HepG2 (cell line): ENCODE measurements around the gene LYPD6. TPM values are rescaled to one million over a fixed set of nuclear protein-coding genes. Genes with fewer than 3 reads are reported as not detected.

Experiments
- ATAC-seq: fragments of 200-7000 bp; cut with Tn5 transposase; 3 replicates; pipeline ENCODE4 v1.9.1; 2020; ENCODE audit warnings: mild to moderate bottlenecking, moderate library complexity
- BruUV-seq: library from RNA; stranded (reverse); fragments of 400-500 nt; replicated peaks from 2 replicates; lab custom pipeline; 2021; lab: Mats Ljungman, UMichigan
- CTCF ChIA-PET: fragments of 300-600 bp; formaldehyde crosslinking; extraction: SDS; loops from one replicate; lab custom pipeline; 2021; ENCODE audit warnings: low total read pairs, inconsistent platforms, low intra/inter-chr PET ratio; lab: Yijun Ruan, JAX
- POLR2A ChIA-PET: fragments of 350-600 bp; sonication (Branson Sonifier 250); formaldehyde crosslinking; loops from one replicate; lab custom pipeline; 2020; ENCODE audit warnings: antibody characterized with exemption, inconsistent platforms; lab: Yijun Ruan, JAX
- DNase-seq: peaks from one replicate; pipeline ENCODE4 v3.0.0-alpha.2; 2015; ENCODE audit warnings: low spot score
- FAIRE-seq: peaks from 3 replicates; lab custom pipeline; 2011; peaks lifted over from hg19 to GRCh38; lab: Jason Lieb, UNC
- H2AFZ ChIP-seq: one replicate; pipeline ENCODE4 v1.6.1; 2011; ENCODE audit warnings: low read length, inconsistent platforms
- H3K27ac ChIP-seq: fragments of 300-600 bp; 3 replicates; pipeline ENCODE4 v1.8.0; 2011; ENCODE audit warnings: mixed run types, mild to moderate bottlenecking, mixed read lengths, low read length, inconsistent platforms; ENCODE audit not compliant: insufficient read depth; ENCODE audit errors: extremely low read length
- H3K27me3 ChIP-seq, 2 experiments: fragments of 200-600 bp in 1 of 2; 2 replicates in 1 of 2; 3 replicates in 1 of 2; pipeline versions ENCODE4 v1.6.0 to v1.8.0; 2011; ENCODE audit warnings: low read length in 2 of 2, mild to moderate bottlenecking in 2 of 2, moderate library complexity in 2 of 2, inconsistent platforms in 1 of 2; ENCODE audit not compliant: insufficient read depth in 2 of 2, control insufficient read depth in 1 of 2
- H3K36me3 ChIP-seq, 2 experiments: fragments of 200-600 bp in 1 of 2; replicated peaks in 1 of 2; 2 replicates in 1 of 2; 3 replicates in 1 of 2; pipeline versions ENCODE4 v1.5.1 to v1.8.0; 2011; ENCODE audit warnings: low read length in 2 of 2, inconsistent platforms in 1 of 2; ENCODE audit not compliant: insufficient read depth in 2 of 2, control insufficient read depth in 1 of 2
- H3K4me1 ChIP-seq: 2 replicates; pipeline ENCODE4 v1.5.1; 2012; ENCODE audit warnings: low read length, inconsistent platforms; ENCODE audit not compliant: insufficient read depth
- H3K4me2 ChIP-seq: 2 replicates; pipeline ENCODE4 v1.6.0; 2011; ENCODE audit warnings: low read depth, low read length, inconsistent platforms
- H3K4me3 ChIP-seq, 3 experiments: fragments of 200-600 bp in 1 of 3; sonication (generic), shearing (Covaris generic) in 1 of 3; replicated peaks in 1 of 3; 2 replicates each; pipeline ENCODE4 v1.5.1; 2011 to 2016; ENCODE audit warnings: low read length in 3 of 3, inconsistent platforms in 2 of 3, low read depth in 2 of 3, mild to moderate bottlenecking in 2 of 3, control low read depth in 1 of 3, mixed read lengths in 1 of 3; ENCODE audit not compliant: insufficient read depth in 1 of 3
- H3K79me2 ChIP-seq: one replicate; pipeline ENCODE4 v1.6.1; 2011; ENCODE audit warnings: low read length, inconsistent platforms; ENCODE audit not compliant: insufficient read depth
- H3K9ac ChIP-seq: 2 replicates; pipeline ENCODE4 v1.6.0; 2011; ENCODE audit warnings: mild to moderate bottlenecking, low read depth, low read length, inconsistent platforms; ENCODE audit not compliant: insufficient read depth
- H3K9me3 ChIP-seq: 2 replicates; pipeline ENCODE4 v1.5.1; 2012; ENCODE audit warnings: mild to moderate bottlenecking, low read length
- H4K20me1 ChIP-seq: 2 replicates; pipeline ENCODE4 v1.6.0; 2011; ENCODE audit warnings: inconsistent platforms, mild to moderate bottlenecking, low read length, moderate library complexity; ENCODE audit not compliant: insufficient read depth
- CCDC6 ChIP-seq: sonication (generic); formaldehyde crosslinking; IDR thresholded peaks from 2 replicates; pipeline ENCODE4 v1.8.1; 2022; ENCODE audit warnings: mild to moderate bottlenecking, missing genetic modification reagents, moderate library complexity
- ELF3 ChIP-seq: IDR thresholded peaks from 2 replicates; pipeline ENCODE4 v1.6.1; 2016; ENCODE audit warnings: missing genetic modification reagents, missing compliant biosample characterization
- MAFK ChIP-seq, 2 experiments: IDR thresholded peaks in 1 of 2; conservative IDR thresholded peaks in 1 of 2; 2 replicates each; pipeline ENCODE4 v1.6.1; 2011; ENCODE audit warnings: improper control_type of control experiment in 2 of 2, low read length in 2 of 2
- NKX3-1 ChIP-seq: sonication (generic); formaldehyde crosslinking; IDR thresholded peaks from 2 replicates; pipeline ENCODE4 v1.5.0; 2020; ENCODE audit warnings: missing genetic modification reagents
- SRSF1 ChIP-seq: fragments of 200-400 bp; formaldehyde crosslinking; optimal IDR thresholded peaks from 2 replicates; pipeline ENCODE3; 2017; ENCODE audit warnings: mild to moderate bottlenecking, low read depth, low read length, moderate library complexity
- TFAP4 ChIP-seq: sonication (generic); IDR thresholded peaks from 2 replicates; pipeline ENCODE4 v1.6.1; 2016; ENCODE audit warnings: low read depth, borderline replicate concordance
- ZNF138 ChIP-seq: sonication (generic); formaldehyde crosslinking; IDR thresholded peaks from 2 replicates; pipeline ENCODE4 v1.5.0; 2020; ENCODE audit warnings: mild to moderate bottlenecking, low read depth, missing genetic modification reagents
- ZNF383 ChIP-seq: sonication (generic); formaldehyde crosslinking; IDR thresholded peaks from 2 replicates; pipeline ENCODE4 v1.4.0; 2020; ENCODE audit warnings: missing genetic modification reagents, mild to moderate bottlenecking, borderline replicate concordance
- ZNF44 ChIP-seq: sonication (generic); formaldehyde crosslinking; IDR thresholded peaks from 2 replicates; pipeline ENCODE4 v1.5.1; 2020; ENCODE audit warnings: mild to moderate bottlenecking, missing genetic modification reagents
- ZNF569 ChIP-seq: sonication (generic); formaldehyde crosslinking; IDR thresholded peaks from 2 replicates; pipeline ENCODE4 v1.5.0; 2020; ENCODE audit warnings: mild to moderate bottlenecking, missing genetic modification reagents, moderate library complexity, borderline replicate concordance
- WGBS: methylation state at CpG from one replicate; pipeline ENCODE4 v1.1.6; 2017; ENCODE audit warnings: low lambda C conversion rate; 5-methylcytosine and 5-hydroxymethylcytosine counted together
- in situ Hi-C: cut with HindIII; loops from 2 replicates; pipeline ENCODE4 v1.10.0; 2017; ENCODE audit warnings: low pct_unique_long_range_greater_than_20kb; ENCODE audit not compliant: extremely low pct_ligation_motif_present
- intact Hi-C: fragments of 100-400 bp; cut with micrococcal nuclease; formaldehyde crosslinking; loops from one replicate; pipeline ENCODE4 v1.10.0; 2022; ENCODE audit not compliant: unreplicated experiment
- polyA plus RNA-seq, 8 experiments: library from polyadenylated mRNA; depleted of rRNA in 3 of 8; stranded (reverse) in 7 of 8; unstranded in 1 of 8; fragments of >200 nt; fragmentation: Illumina TruSeq in 4 of 8; extraction: Trizol in 4 of 8; gene quantifications; 2 replicates each; pipeline versions ENCODE4 v1.2.1 to v1.2.3, GENCODE V29; 2011 to 2016; ENCODE audit warnings: low read depth in 4 of 8, missing spikeins in 1 of 8, mixed read lengths in 1 of 8; ENCODE audit not compliant: insufficient read depth in 1 of 8
- total RNA-seq, 5 experiments: library from RNA; depleted of rRNA; stranded (reverse); fragments of >200 nt; fragmentation: Illumina TruSeq; extraction: Trizol; gene quantifications; 2 replicates each; pipeline ENCODE4 v1.2.3, GENCODE V29; 2016; ENCODE audit warnings: low read depth in 1 of 5

The LYPD6 gene
- total and polyA plus RNA-seq, 2 of the 13 experiments (the other 11 are each of a cell fraction or from before 2014, with no cell fraction given): 0.01 to 0.07 TPM

GRCh38 chr2:149448315-149448714 is 117.9 kb downstream of the LYPD6 start:
- H3K9ac ChIP-seq: no peak overlapping the region
- CTCF ChIA-PET: interaction anchor here (0.7 kb wide), 1 partner anchor 431 kb away, joined by 3 read pairs; no protein-coding TSS in a partner anchor
- intact Hi-C loops: no loop called here
- no peaks in the 10 kb centered on the region for H3K79me2 ChIP-seq
- H2AFZ ChIP-seq: no peak overlapping the region
- no peaks in the 10 kb centered on the region for H3K9me3 ChIP-seq
- WGBS: 6% methylated on average over 2 of the region's 2 CpGs
- no peak overlapping the region for H3K27ac ChIP-seq
- DNase-seq: no peak
- H3K4me2 ChIP-seq: no peak overlapping the region
- no peaks in the 10 kb centered on the region for H3K4me1 ChIP-seq
- in situ Hi-C loops: no loop called here
- no TSS peak for BruUV-seq
- TF ChIP-seq ZNF44 (no peak), MAFK (conservative IDR thresholded peaks at IDR 0.05 in 1 of 2, IDR thresholded peaks at IDR 0.05 in 1 of 2; ENCODE audit: low read length in 2 of 2) (0 out of 4 replicates have a peak, but pooled peaks of 1 of the 2 experiments have one; percentile 24), ZNF569 (no peak), ELF3 (CRISPR knock-in tag) (no peak)
- no peaks in the 10 kb centered on the region for H4K20me1 ChIP-seq
- no peaks in the 10 kb centered on the region for H3K36me3 ChIP-seq
- no peak for ATAC-seq
- no peaks in the 10 kb centered on the region for H3K27me3 ChIP-seq
- H3K4me3 ChIP-seq: no peak overlapping the region
- POLR2A ChIA-PET: no interaction called here
- FAIRE-seq: no peak

DNA sequence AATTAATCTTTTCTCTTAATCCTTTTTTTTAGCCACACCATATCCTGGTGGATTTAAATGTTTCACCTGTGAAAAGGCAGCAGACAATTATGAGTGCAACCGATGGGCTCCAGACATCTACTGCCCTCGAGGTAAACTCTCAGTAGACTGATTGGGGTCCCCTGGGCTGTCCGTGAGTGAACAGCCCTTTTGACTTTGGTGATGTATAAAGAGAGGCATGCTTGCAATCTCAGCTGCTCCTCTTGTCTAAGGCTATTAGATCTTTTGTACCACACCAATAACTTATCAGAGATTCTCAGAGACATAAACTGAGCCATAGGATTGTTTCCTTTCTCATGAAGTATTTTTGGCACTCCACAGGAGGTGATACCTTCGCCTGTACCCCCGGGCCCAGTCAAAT is 118.6 kb downstream of the LYPD6 start:
- H3K4me1 ChIP-seq: no peaks in the 10 kb centered on the region
- BruUV-seq: no TSS peak
- ChIA-PET POLR2A (no interaction called here), CTCF (no interaction called here)
- ATAC-seq (no peak), DNase-seq (no peak), FAIRE-seq (no peak)
- H3K4me3 ChIP-seq: no peak overlapping the region
- H2AFZ ChIP-seq: no peak overlapping the region
- no peaks in the 10 kb centered on the region for H3K36me3 ChIP-seq
- H3K4me2 ChIP-seq: no peak overlapping the region
- H4K20me1 ChIP-seq: no peaks in the 10 kb centered on the region
- no peaks in the 10 kb centered on the region for H3K27me3 ChIP-seq
- H3K79me2 ChIP-seq: no peaks in the 10 kb centered on the region
- in situ Hi-C loops (no loop called here), intact Hi-C loops (no loop called here)
- H3K27ac ChIP-seq: no peak overlapping the region
- TF ChIP-seq ZNF383 (CRISPR knock-in tag) (no peak), TFAP4 (no peak), CCDC6 (CRISPR knock-in tag) (no peak), NKX3-1 (CRISPR knock-in tag) (no peak), SRSF1 (no peak), ZNF138 (no peak)
- WGBS: 19% methylated on average over 5 of the region's 5 CpGs
- no peak overlapping the region for H3K9ac ChIP-seq
- no peaks in the 10 kb centered on the region for H3K9me3 ChIP-seq
